ENCODE measurements around the gene NFIA.

The NFIA gene

DNA sequence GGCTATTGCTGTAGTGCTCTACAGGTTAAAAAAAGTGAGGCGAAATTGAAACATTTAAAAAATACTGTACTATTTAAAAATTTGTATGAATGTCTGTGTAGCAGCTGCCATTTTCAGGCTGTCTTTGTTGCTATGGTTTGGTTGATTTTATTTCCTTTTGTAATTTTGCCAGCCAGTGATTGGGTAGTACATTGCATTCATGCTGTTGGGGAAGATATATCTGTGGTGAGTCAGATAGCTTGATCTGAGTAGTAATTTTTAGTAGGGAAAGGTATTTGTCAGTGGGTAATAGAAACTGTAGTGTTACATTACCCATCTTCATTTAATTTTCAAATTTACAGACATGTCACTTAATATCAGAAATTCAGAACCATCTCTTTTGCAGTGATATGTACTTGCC lies 15.0 kb downstream of the NFIA start:
- Mint-ChIP-seq H3K9me3 (no peaks in the 10 kb centered on the region), H3K4me3 (no peak overlapping the region), H3K4me1 (ENCODE audit: low read depth) (no peaks in the 10 kb centered on the region), H3K27ac (no peak overlapping the region), H3K27me3 (ENCODE audit: low read depth) (peaks cover 33% of the 10 kb centered on the region), H3K36me3 (ENCODE audit: low read depth) (no peaks in the 10 kb centered on the region)
- no peak for DNase-seq (ENCODE audit: low spot score)

DNA sequence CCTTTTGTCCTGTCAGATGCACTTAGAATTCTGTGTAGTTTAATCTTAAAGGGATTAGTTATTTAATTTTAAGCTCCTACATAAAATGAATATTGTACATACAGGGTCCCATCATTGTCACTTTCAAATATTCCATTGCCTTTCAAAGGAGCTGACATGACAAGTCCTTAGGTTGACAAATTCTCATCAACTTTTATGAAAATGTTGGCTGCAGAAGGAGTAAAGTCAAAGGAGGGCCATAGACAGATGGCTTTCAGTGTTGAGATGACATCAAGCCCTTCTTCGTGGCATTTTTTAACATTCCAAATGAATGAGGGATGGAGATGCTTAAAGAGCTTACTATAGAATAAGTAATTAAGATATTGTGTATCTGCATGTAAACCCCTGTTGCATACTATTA lies 15.4 kb downstream of the NFIA start:
- DNase-seq (ENCODE audit: low spot score), result no peak
- H3K27ac Mint-ChIP-seq, result no peak overlapping the region
- peaks cover 30% of the 10 kb centered on the region for H3K27me3 Mint-ChIP-seq (ENCODE audit: low read depth)
- H3K36me3 Mint-ChIP-seq (ENCODE audit: low read depth), result no peaks in the 10 kb centered on the region
- H3K4me1 Mint-ChIP-seq (ENCODE audit: low read depth), result no peaks in the 10 kb centered on the region
- no peak overlapping the region for H3K4me3 Mint-ChIP-seq
- no peaks in the 10 kb centered on the region for H3K9me3 Mint-ChIP-seq

DNA sequence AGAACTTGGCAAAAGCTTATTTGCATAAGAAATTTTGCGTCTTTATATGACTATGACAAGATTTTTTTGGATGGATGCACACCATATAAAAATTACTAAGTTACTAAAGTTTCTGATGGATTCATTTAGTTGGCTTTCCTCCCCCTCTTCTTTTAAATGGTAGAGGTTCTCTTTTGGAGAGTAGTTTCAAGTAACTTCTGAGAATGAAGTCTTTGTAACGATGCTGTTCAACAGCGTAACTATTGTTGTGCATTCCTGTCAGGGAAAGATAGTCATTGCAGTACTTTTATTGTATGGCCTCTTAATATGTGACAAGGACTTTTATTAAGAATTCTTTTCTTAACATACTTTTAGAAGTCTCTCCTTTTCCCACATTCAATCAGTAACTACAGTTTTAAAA lies 16.0 kb downstream of the NFIA start:
- Mint-ChIP-seq H3K27ac (no peak overlapping the region), H3K4me1 (ENCODE audit: low read depth) (no peaks in the 10 kb centered on the region), H3K36me3 (ENCODE audit: low read depth) (no peaks in the 10 kb centered on the region), H3K4me3 (no peak overlapping the region), H3K9me3 (no peaks in the 10 kb centered on the region), H3K27me3 (ENCODE audit: low read depth) (peaks cover 30% of the 10 kb centered on the region)
- no peak for DNase-seq (ENCODE audit: low spot score)

DNA sequence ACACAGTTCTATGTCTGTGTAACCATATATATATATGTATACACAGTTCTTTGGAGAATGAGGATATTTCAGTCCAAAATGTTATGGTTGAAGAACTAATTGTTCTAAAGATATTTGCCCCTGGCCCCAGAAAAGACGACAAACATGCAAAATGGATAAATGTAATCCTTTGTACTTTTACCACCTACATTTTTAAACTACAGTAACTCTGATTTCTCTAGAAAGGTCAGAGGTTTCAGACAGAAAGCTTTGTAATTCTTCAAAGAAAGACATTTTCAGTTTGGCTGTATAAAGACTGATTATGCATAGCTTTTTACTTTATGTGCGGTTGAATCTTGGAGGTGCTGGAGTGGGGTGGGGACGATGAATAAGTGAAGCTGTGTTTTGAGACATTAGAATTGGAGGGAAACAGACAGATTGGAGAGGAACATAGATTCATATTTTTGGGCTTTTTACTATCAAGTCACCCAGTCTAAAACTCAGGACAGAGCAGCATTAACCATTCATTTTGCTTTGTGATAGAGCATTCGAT lies 16.6 kb downstream of the NFIA start:
- H3K27ac Mint-ChIP-seq, result no peak overlapping the region
- H3K4me3 Mint-ChIP-seq, result no peak overlapping the region
- no peaks in the 10 kb centered on the region for H3K9me3 Mint-ChIP-seq
- peaks cover 27% of the 10 kb centered on the region for H3K27me3 Mint-ChIP-seq (ENCODE audit: low read depth)
- no peaks in the 10 kb centered on the region for H3K4me1 Mint-ChIP-seq (ENCODE audit: low read depth)
- DNase-seq (ENCODE audit: low spot score), result no peak
- no peaks in the 10 kb centered on the region for H3K36me3 Mint-ChIP-seq (ENCODE audit: low read depth)

DNA sequence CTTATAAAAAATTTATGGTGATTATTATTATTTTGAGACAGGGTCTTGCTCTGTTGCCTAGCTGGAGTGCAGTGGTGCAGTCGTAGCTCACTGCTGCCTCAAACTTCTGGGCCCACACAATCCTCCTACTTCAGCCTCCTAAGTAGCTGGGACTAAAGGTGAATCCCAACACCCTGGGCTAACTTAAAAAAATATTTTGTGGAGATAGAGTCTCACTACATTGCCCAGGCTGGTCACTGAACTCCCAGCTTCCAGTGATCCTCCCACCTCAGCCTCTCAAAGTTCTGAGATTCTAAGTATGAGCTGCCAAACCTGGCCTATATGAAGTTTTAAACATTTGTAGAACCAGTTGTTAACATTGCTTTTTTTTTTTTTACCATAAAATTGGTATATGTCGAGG lies 18.2 kb downstream of the NFIA start:
- Mint-ChIP-seq H3K27me3 (ENCODE audit: low read depth) (peaks cover 18% of the 10 kb centered on the region), H3K9me3 (no peaks in the 10 kb centered on the region), H3K36me3 (ENCODE audit: low read depth) (no peaks in the 10 kb centered on the region), H3K4me1 (ENCODE audit: low read depth) (no peaks in the 10 kb centered on the region), H3K27ac (no peak overlapping the region), H3K4me3 (no peak overlapping the region)
- no peak for DNase-seq (ENCODE audit: low spot score)

DNA sequence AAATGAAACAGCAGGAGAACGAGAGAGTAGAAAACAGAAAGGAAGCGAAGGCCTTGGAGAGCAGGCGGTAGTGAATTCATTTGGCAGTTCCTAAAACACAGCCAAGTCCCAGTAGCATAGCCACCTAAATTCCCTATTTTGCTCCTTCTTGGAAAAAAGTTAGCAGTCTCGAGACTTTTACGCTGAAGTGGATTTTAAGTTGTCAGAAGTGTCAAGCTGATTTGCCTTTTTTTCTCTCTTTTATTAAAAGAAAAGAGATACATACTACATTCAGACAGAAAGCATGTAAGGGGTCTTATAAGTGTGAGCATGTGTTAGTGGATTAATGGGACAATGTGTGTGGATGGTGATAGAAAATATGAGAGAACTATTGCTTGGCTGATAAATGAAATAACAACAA lies 19.2 kb downstream of the NFIA start:
- Mint-ChIP-seq H3K4me1 (ENCODE audit: low read depth) (no peaks in the 10 kb centered on the region), H3K4me3 (no peak overlapping the region), H3K9me3 (no peaks in the 10 kb centered on the region), H3K36me3 (ENCODE audit: low read depth) (no peaks in the 10 kb centered on the region), H3K27ac (no peak overlapping the region), H3K27me3 (ENCODE audit: low read depth) (peaks cover 18% of the 10 kb centered on the region)
- DNase-seq (ENCODE audit: low spot score), result no peak

DNA sequence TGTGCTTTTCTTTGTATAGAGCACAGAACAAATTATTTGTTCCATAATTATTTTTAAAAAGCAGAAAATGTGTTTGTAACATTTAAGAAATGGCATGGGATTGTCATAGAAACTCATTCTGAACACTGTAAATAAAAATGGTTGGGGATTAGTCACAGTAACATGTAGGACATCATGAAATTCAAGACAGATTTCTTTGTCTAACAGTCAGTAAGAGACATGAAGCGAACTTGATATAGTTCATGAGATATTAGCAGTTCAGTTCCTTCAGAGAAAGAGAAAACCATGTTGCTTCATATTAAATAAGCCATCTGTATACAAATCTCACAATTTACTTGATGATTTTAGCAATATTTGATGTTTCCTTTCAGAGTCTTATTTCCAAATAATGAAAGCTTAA lies 19.7 kb downstream of the NFIA start:
- Mint-ChIP-seq H3K27me3 (ENCODE audit: low read depth) (peaks cover 18% of the 10 kb centered on the region), H3K4me3 (no peak overlapping the region), H3K4me1 (ENCODE audit: low read depth) (no peaks in the 10 kb centered on the region), H3K9me3 (no peaks in the 10 kb centered on the region), H3K36me3 (ENCODE audit: low read depth) (no peaks in the 10 kb centered on the region), H3K27ac (no peak overlapping the region)
- no peak for DNase-seq (ENCODE audit: low spot score)

DNA sequence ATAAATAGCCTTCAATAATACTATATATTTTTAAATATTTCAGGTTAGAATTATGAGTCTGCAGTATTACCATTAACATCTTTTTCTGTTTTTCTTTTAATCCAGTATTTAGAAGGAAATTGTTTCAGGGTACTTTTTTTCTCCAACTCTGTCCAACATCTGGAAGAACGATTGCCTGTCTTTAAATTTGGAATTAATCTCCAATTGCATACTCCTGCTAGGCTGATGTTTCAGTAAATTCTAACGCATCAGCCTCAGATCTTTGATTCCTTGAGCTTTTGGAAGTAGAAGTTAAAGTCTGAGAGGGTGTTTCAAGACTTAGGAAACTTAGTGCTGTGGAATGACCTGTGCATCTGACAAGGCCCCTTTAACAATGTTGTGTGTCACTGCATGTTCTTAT lies 20.3 kb downstream of the NFIA start:
- no peaks in the 10 kb centered on the region for H3K36me3 Mint-ChIP-seq (ENCODE audit: low read depth)
- DNase-seq (ENCODE audit: low spot score), result no peak
- H3K27ac Mint-ChIP-seq, result no peak overlapping the region
- peaks cover 14% of the 10 kb centered on the region for H3K27me3 Mint-ChIP-seq (ENCODE audit: low read depth)
- no peaks in the 10 kb centered on the region for H3K9me3 Mint-ChIP-seq
- H3K4me3 Mint-ChIP-seq, result no peak overlapping the region
- H3K4me1 Mint-ChIP-seq (ENCODE audit: low read depth), result no peaks in the 10 kb centered on the region

DNA sequence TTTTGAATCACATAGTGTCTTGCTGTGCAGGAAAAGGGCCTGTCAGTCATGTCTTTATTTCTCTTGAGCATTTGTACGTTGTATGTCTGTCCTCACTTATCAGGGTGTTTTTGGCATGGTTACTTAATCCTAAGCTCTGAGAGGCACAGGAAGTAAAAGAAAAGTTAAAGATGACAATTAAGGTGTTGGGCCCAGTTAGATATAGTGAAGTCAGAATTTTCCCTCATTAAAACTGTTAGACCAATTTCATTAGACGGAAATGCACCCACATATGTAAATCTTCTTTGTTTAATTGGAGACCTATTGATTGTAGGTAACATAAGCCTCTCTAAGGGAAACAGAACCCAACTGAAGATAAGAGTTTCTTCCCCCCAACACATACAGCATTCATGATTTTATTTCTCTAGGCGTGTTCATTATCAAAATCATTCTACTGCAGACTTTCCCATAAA lies 21.9 kb downstream of the NFIA start:
- no peak for DNase-seq (ENCODE audit: low spot score)
- H3K9me3 Mint-ChIP-seq, result no peaks in the 10 kb centered on the region
- H3K27me3 Mint-ChIP-seq (ENCODE audit: low read depth), result peaks cover 13% of the 10 kb centered on the region
- no peak overlapping the region for H3K4me3 Mint-ChIP-seq
- H3K36me3 Mint-ChIP-seq (ENCODE audit: low read depth), result no peaks in the 10 kb centered on the region
- no peak overlapping the region for H3K27ac Mint-ChIP-seq
- no peaks in the 10 kb centered on the region for H3K4me1 Mint-ChIP-seq (ENCODE audit: low read depth)

DNA sequence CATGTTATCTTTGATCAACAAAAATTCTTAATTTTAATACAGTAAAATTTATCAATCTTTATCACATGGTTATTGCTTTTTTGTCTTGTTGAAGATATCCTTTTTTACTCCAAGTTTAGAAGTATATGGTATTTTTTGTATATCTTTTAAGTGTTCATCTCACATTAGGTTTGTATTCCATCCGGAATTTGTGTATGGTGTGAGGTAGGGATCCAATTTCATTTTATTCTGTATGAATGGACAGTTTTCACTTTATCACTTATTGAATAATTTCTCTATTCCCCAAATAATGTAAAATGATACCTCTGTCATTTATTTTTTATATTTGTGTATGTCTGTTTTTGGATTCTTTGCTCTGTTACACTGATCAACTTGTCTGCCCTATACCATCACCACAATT lies 25.3 kb downstream of the NFIA start:
- Mint-ChIP-seq H3K4me1 (ENCODE audit: low read depth) (no peaks in the 10 kb centered on the region), H3K27me3 (ENCODE audit: low read depth) (peaks cover 11% of the 10 kb centered on the region), H3K4me3 (no peak overlapping the region), H3K36me3 (ENCODE audit: low read depth) (no peaks in the 10 kb centered on the region), H3K27ac (no peak overlapping the region), H3K9me3 (no peaks in the 10 kb centered on the region)
- no peak for DNase-seq (ENCODE audit: low spot score)

DNA sequence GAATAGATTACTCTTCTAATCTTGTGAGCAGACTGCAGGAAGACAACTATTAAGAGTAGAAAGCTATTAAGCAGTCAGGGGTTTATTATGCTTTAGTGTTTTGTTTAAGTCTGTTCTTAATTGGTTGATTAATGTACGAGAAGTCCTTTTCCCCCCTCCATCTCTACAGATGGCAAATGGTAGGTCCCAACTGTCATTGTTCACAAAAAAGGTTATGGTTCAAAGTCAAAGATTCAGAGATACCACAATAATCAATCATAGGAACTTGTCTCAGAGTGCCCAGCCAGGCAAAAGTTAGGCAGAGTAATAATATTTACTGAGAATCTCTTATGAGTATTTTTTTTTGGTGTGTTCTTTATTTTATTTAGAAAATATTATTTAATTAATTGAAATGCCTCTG lies 26.8 kb downstream of the NFIA start:
- no peaks in the 10 kb centered on the region for H3K9me3 Mint-ChIP-seq
- no peaks in the 10 kb centered on the region for H3K36me3 Mint-ChIP-seq (ENCODE audit: low read depth)
- peaks cover 6% of the 10 kb centered on the region for H3K27me3 Mint-ChIP-seq (ENCODE audit: low read depth)
- no peaks in the 10 kb centered on the region for H3K4me1 Mint-ChIP-seq (ENCODE audit: low read depth)
- no peak overlapping the region for H3K27ac Mint-ChIP-seq
- no peak for DNase-seq (ENCODE audit: low spot score)
- H3K4me3 Mint-ChIP-seq, result no peak overlapping the region

DNA sequence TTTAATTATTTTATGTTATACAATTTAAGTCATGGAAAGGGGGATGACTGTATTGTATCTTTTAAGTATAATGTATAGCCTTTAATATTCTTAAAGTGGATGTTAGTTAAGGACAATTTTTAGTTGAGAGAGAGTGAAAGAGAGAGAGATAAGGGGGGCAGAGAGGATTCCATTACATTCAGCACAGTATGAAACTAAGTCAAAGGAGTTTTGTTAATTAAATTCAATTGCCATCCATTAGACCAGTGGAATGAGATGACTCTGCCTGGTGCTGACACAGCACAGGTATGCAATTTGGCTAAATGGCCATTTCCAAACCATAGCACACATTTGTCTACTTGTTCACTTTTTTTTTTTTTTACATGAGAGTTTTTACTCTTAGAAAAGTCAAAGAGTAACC lies 27.5 kb downstream of the NFIA start:
- H3K27me3 Mint-ChIP-seq (ENCODE audit: low read depth), result peaks cover 3% of the 10 kb centered on the region
- no peaks in the 10 kb centered on the region for H3K9me3 Mint-ChIP-seq
- no peaks in the 10 kb centered on the region for H3K4me1 Mint-ChIP-seq (ENCODE audit: low read depth)
- H3K27ac Mint-ChIP-seq, result no peak overlapping the region
- H3K36me3 Mint-ChIP-seq (ENCODE audit: low read depth), result no peaks in the 10 kb centered on the region
- no peak overlapping the region for H3K4me3 Mint-ChIP-seq
- no peak for DNase-seq (ENCODE audit: low spot score)

DNA sequence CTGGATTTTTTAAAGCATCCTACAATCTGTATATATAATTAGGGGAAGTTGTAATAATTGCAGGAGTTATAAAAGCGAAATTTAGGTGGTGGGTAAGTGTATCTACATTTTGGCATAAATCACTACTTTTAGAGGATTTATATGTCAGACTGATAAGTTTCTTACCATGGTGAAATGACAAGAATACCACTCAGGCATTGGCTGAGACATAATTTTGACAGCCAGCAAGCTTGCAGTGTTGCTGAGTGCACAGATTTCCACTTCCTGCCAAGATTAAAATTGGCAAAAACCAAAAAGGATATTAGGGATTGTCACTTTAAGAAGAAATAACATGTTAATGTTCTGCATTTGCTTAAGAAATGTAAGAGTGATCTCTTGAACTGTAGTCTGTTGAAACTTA lies 28.2 kb downstream of the NFIA start:
- Mint-ChIP-seq H3K27me3 (ENCODE audit: low read depth) (peaks cover 3% of the 10 kb centered on the region), H3K4me1 (ENCODE audit: low read depth) (no peaks in the 10 kb centered on the region), H3K36me3 (ENCODE audit: low read depth) (no peaks in the 10 kb centered on the region), H3K27ac (no peak overlapping the region), H3K4me3 (no peak overlapping the region), H3K9me3 (no peaks in the 10 kb centered on the region)
- DNase-seq (ENCODE audit: low spot score), result no peak

DNA sequence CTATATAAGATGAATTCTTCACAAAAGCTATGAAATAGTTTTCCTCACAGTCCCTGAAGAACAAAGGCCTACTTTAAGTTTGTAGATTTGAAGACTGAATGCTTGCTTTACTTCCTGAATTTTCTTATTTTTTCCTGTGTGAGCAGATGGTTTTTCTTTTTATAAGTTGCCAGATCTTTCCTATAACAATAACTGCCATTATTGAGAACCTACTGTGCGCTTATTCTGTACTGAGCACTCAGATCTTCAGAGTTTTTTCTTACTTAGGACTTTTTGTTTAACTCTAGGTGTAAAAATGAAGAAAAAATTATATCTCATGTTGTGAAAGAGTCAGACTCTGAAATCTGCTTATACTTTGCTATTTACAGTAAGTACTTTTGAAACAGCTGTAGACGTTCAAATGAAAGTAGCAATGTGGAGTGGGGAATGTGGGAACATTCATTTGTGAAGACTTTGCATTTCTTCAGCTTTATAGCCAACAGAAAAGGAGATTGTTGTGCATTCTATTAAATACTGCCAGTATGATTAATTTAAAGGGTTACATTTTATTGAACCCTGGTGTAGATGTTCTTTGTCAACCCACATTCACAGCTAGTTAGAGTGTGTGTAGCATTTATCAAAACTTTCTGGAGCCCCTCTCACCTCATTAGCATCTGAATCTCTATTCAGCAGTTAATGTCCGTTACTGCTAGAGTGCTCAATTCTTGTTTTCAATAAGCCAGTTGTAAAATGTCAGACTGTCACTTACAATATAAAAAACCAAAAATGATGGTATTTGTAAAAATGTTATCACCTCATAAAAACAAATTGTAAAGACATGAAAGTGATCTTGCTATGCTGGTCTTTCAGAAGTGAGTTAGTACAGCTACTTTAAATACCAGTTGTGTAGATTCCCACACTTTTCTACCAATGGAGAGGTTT lies 29.0 kb downstream of the NFIA start:
- Mint-ChIP-seq H3K36me3 (ENCODE audit: low read depth) (no peaks in the 10 kb centered on the region), H3K27me3 (ENCODE audit: low read depth) (peaks cover 6% of the 10 kb centered on the region), H3K4me3 (no peak overlapping the region), H3K9me3 (no peaks in the 10 kb centered on the region), H3K4me1 (ENCODE audit: low read depth) (no peaks in the 10 kb centered on the region), H3K27ac (no peak overlapping the region)
- DNase-seq (ENCODE audit: low spot score), result no peak
